ENCODE measurements around the gene MRRF. TPM values are rescaled to one million over a fixed set of nuclear protein-coding genes. Genes with fewer than 3 reads are reported as not detected.

The MRRF gene
- total RNA-seq, 1 donor from 2014 or later, result 52.7 TPM

DNA sequence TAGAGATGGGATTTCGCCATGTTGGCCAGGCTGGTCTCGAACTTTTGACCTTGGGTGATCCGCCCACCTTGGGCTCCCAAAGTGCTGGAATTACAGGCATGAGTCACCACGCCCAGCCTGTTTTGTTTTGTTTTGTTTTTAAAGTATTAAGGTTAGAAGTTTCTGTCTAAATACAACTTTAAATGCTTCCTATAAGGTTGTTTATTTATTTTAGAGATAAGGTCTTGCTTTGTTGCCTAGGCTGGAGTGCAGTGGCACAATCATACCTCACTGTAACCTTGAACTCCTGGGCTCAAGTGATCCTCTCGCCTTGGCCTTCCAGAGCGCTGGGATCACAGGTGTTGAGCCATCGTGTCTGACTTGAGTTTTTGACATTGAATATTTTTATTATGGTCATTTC lies 11.4 kb downstream of the MRRF start:
- FAIRE-seq (no peak), DNase-seq (ENCODE audit: low read depth) (no peak)
- H3K36me3 ChIP-seq (ENCODE audit: control insufficient read depth, insufficient read depth, low read length), result peaks cover 5% of the 10 kb centered on the region
- no peaks in the 10 kb centered on the region for H3K27me3 ChIP-seq (ENCODE audit: control insufficient read depth, insufficient read depth, low read length)
- no peak overlapping the region for H3K4me3 ChIP-seq (ENCODE audit: low read depth, low read length)
- TF ChIP-seq CTCF (IDR thresholded peaks at IDR 0.05; ENCODE audit: insufficient read depth, low read length, severe bottlenecking), result no peak

- DNase-seq (ENCODE audit: low read depth), result no peak
- Histone ChIP-seq H3K27me3 (ENCODE audit: control insufficient read depth, insufficient read depth, low read length) (no peaks in the 10 kb centered on the region), H3K36me3 (ENCODE audit: control insufficient read depth, insufficient read depth, low read length) (peaks cover 4% of the 10 kb centered on the region), H3K4me3 (ENCODE audit: low read depth, low read length) (no peak overlapping the region)
- TF ChIP-seq CTCF (IDR thresholded peaks at IDR 0.05; ENCODE audit: insufficient read depth, low read length, severe bottlenecking), result no peak
- no peak for FAIRE-seq
These were observed 12.7 kb downstream of the MRRF start for GRCh38 chr9:122277285-122277897.

GRCh38 chr9:122281368-122281767 lies 16.7 kb downstream of the MRRF start:
- no peaks in the 10 kb centered on the region for H3K27me3 ChIP-seq (ENCODE audit: control insufficient read depth, insufficient read depth, low read length)
- no peak overlapping the region for H3K4me3 ChIP-seq (ENCODE audit: low read depth, low read length)
- TF ChIP-seq CTCF (IDR thresholded peaks at IDR 0.05; ENCODE audit: insufficient read depth, low read length, severe bottlenecking), result no peak
- H3K36me3 ChIP-seq (ENCODE audit: control insufficient read depth, insufficient read depth, low read length), result peaks cover 9% of the 10 kb centered on the region
- no peak for DNase-seq (ENCODE audit: low read depth)
- no peak for FAIRE-seq

GRCh38 chr9:122286764-122287163 lies 22.1 kb downstream of the MRRF start:
- no peak for TF ChIP-seq CTCF (IDR thresholded peaks at IDR 0.05; ENCODE audit: insufficient read depth, low read length, severe bottlenecking)
- Histone ChIP-seq H3K36me3 (ENCODE audit: control insufficient read depth, insufficient read depth, low read length) (peaks cover 13% of the 10 kb centered on the region), H3K4me3 (ENCODE audit: low read depth, low read length) (no peak overlapping the region), H3K27me3 (ENCODE audit: control insufficient read depth, insufficient read depth, low read length) (no peaks in the 10 kb centered on the region)
- FAIRE-seq, result no peak
- DNase-seq (ENCODE audit: low read depth), result no peak

GRCh38 chr9:122287214-122287720 lies 22.6 kb downstream of the MRRF start:
- no peaks in the 10 kb centered on the region for H3K27me3 ChIP-seq (ENCODE audit: control insufficient read depth, insufficient read depth, low read length)

More at GRCh38 chr9:122287214-122287720, 22.6 kb downstream of the MRRF start:
- Histone ChIP-seq H3K36me3 (ENCODE audit: control insufficient read depth, insufficient read depth, low read length) (peaks cover 13% of the 10 kb centered on the region), H3K4me3 (ENCODE audit: low read depth, low read length) (no peak overlapping the region)
- FAIRE-seq (no peak), DNase-seq (ENCODE audit: low read depth) (no peak)
- TF ChIP-seq CTCF (IDR thresholded peaks at IDR 0.05; ENCODE audit: insufficient read depth, low read length, severe bottlenecking), result no peak
